KMS-11 (cell line): ENCODE measurements around the gene CCL2.

Experiments used
- H2AFZ ChIP-seq: fragments of 200-600 bp; sonication (generic); 2 replicates; pipeline ENCODE4 v1.6.1; 2016; ENCODE audit warnings: antibody characterized with exemption, mixed run types, low read depth
- H3K27ac ChIP-seq: fragments of 200-600 bp; sonication (generic); 2 replicates; pipeline ENCODE4 v1.6.1; 2016; ENCODE audit warnings: mild to moderate bottlenecking, mixed run types
- H3K27me3 ChIP-seq: fragments of 200-600 bp; sonication (generic); 2 replicates; pipeline ENCODE4 v1.6.1; 2017; ENCODE audit warnings: mild to moderate bottlenecking, low read depth, mixed run types, moderate library complexity; ENCODE audit not compliant: insufficient read depth
- H3K36me3 ChIP-seq: fragments of 200-600 bp; sonication (generic); 2 replicates; pipeline ENCODE4 v1.6.1; 2017; ENCODE audit warnings: mild to moderate bottlenecking, mixed run types; ENCODE audit not compliant: insufficient read depth
- H3K4me1 ChIP-seq: fragments of 200-600 bp; sonication (generic); 2 replicates; pipeline ENCODE4 v1.6.1; 2016; ENCODE audit warnings: mild to moderate bottlenecking, low read depth, mixed run types; ENCODE audit not compliant: poor library complexity, severe bottlenecking
- H3K4me2 ChIP-seq: fragments of 200-600 bp; sonication (generic); 2 replicates; pipeline ENCODE4 v1.7.0; 2016; ENCODE audit warnings: mild to moderate bottlenecking, mixed run types
- H3K4me3 ChIP-seq: fragments of 200-600 bp; sonication (generic); IDR thresholded peaks from 2 replicates; pipeline ENCODE4 v1.6.1; 2017; ENCODE audit warnings: low read depth, low read length, mixed read lengths; ENCODE audit not compliant: insufficient read depth
- H3K79me2 ChIP-seq: fragments of 200-600 bp; sonication (generic); 2 replicates; pipeline ENCODE4 v1.6.1; 2016; ENCODE audit warnings: low read depth, mixed run types; ENCODE audit not compliant: insufficient read depth
- H3K9ac ChIP-seq: fragments of 200-600 bp; sonication (generic); 2 replicates; pipeline ENCODE4 v1.6.1; 2016; ENCODE audit warnings: mild to moderate bottlenecking, mixed run types
- H4K20me1 ChIP-seq: fragments of 200-600 bp; sonication (generic); 2 replicates; pipeline ENCODE4 v1.6.1; 2016; ENCODE audit warnings: mild to moderate bottlenecking, mixed run types; ENCODE audit not compliant: insufficient read depth
- CTCF ChIP-seq: fragments of 200-600 bp; sonication (generic); conservative IDR thresholded peaks from 2 replicates; pipeline ENCODE4 v1.6.1; 2017; ENCODE audit warnings: low read depth, mild to moderate bottlenecking, antibody characterized with exemption, low read length, moderate library complexity, mixed read lengths

The CCL2 gene

GRCh38 chr17:34246446-34246845 lies 8.6 kb upstream of the CCL2 start:
- H2AFZ ChIP-seq = no peak overlapping the region
- H3K9ac ChIP-seq = no peak overlapping the region
- H4K20me1 ChIP-seq = no peaks in the 10 kb centered on the region
- no peak overlapping the region for H3K27ac ChIP-seq
- peaks cover 18% of the 10 kb centered on the region for H3K4me1 ChIP-seq
- no peaks in the 10 kb centered on the region for H3K36me3 ChIP-seq
- H3K27me3 ChIP-seq = no peaks in the 10 kb centered on the region
- no peak for TF ChIP-seq CTCF
- H3K79me2 ChIP-seq = no peaks in the 10 kb centered on the region
- H3K4me2 ChIP-seq = no peak overlapping the region
- no peak overlapping the region for H3K4me3 ChIP-seq

GRCh38 chr17:34246881-34247280 lies 8.2 kb upstream of the CCL2 start:
- Histone ChIP-seq H3K4me2 (no peak overlapping the region), H3K36me3 (no peaks in the 10 kb centered on the region), H3K79me2 (no peaks in the 10 kb centered on the region), H2AFZ (no peak overlapping the region), H3K4me3 (no peak overlapping the region), H3K27ac (no peak overlapping the region), H3K9ac (no peak overlapping the region), H4K20me1 (no peaks in the 10 kb centered on the region), H3K27me3 (no peaks in the 10 kb centered on the region), H3K4me1 (peaks cover 18% of the 10 kb centered on the region)
- TF ChIP-seq CTCF = no peak

GRCh38 chr17:34248511-34249024 lies 6.5 kb upstream of the CCL2 start:
- Histone ChIP-seq H3K36me3 (no peaks in the 10 kb centered on the region), H2AFZ (no peak overlapping the region), H3K9ac (no peak overlapping the region), H3K27me3 (no peaks in the 10 kb centered on the region), H3K4me1 (peaks cover 18% of the 10 kb centered on the region), H3K27ac (no peak overlapping the region), H3K4me3 (no peak overlapping the region), H3K79me2 (no peaks in the 10 kb centered on the region), H4K20me1 (no peaks in the 10 kb centered on the region), H3K4me2 (no peak overlapping the region)
- TF ChIP-seq CTCF = no peak

- no peak for TF ChIP-seq CTCF
- Histone ChIP-seq H3K79me2 (no peaks in the 10 kb centered on the region), H2AFZ (no peak overlapping the region), H3K4me2 (no peak overlapping the region), H4K20me1 (no peaks in the 10 kb centered on the region), H3K27ac (no peak overlapping the region), H3K4me1 (peaks cover 18% of the 10 kb centered on the region), H3K9ac (no peak overlapping the region), H3K4me3 (no peak overlapping the region), H3K36me3 (no peaks in the 10 kb centered on the region), H3K27me3 (no peaks in the 10 kb centered on the region)
Observed at GRCh38 chr17:34249061-34249460, 6.0 kb upstream of the CCL2 start.
